SK-N-SH (cell line): Measurements from ENCODE around the gene SHMT2. TPM values are rescaled to one million over a fixed set of nuclear protein-coding genes. Genes with fewer than 3 reads are reported as not detected.

Experiments used
- CTCF ChIA-PET: fragments of 300-600, 350-600 bp; formaldehyde crosslinking; extraction: SDS; loops from one replicate; lab custom pipeline; 2021; lab: Yijun Ruan, JAX
- POLR2A ChIA-PET: fragments of 350-600 bp; sonication (Branson Sonifier 250); formaldehyde crosslinking; extraction: SDS; loops from one replicate; lab custom pipeline; 2020; ENCODE audit warnings: antibody characterized with exemption, inconsistent platforms; lab: Yijun Ruan, JAX
- DNase-seq: peaks from one replicate; pipeline ENCODE4 v3.0.0; 2012
- H2AFZ ChIP-seq: fragments of 200-600 bp; sonication (generic); 2 replicates; pipeline ENCODE4 v1.8.1; 2016; ENCODE audit warnings: antibody characterized with exemption, mild to moderate bottlenecking, low read depth
- H3F3A ChIP-seq: fragments of 200-600 bp; sonication (generic); replicated peaks from 2 replicates; pipeline ENCODE3; 2016; ENCODE audit warnings: antibody characterized with exemption, mild to moderate bottlenecking; ENCODE audit not compliant: insufficient read depth
- H3K27ac ChIP-seq, 2 experiments: fragments of 200-500 bp in 1 of 2; fragments of 200-600 bp in 1 of 2; sonication (Bioruptor generic) in 1 of 2; sonication (generic), shearing (Covaris generic) in 1 of 2; 2 replicates each; pipeline versions ENCODE4 v1.5.1 to v1.6.1; 2014 to 2016; ENCODE audit warnings: low read depth in 2 of 2, inconsistent platforms in 1 of 2, low read length in 1 of 2, mild to moderate bottlenecking in 1 of 2, mixed read lengths in 1 of 2
- H3K27me3 ChIP-seq: fragments of 200-600 bp; sonication (generic), shearing (Covaris generic); 2 replicates; pipeline ENCODE4 v1.6.1; 2016; ENCODE audit warnings: mixed run types; ENCODE audit not compliant: insufficient read depth
- H3K36me3 ChIP-seq, 2 experiments: fragments of 200-500 bp in 1 of 2; fragments of 200-600 bp in 1 of 2; sonication (Bioruptor generic) in 1 of 2; sonication (generic) in 1 of 2; replicated peaks in 1 of 2; 2 replicates each; pipeline versions ENCODE3 to v1.5.1; 2014 to 2016; ENCODE audit warnings: low read length in 1 of 2, mild to moderate bottlenecking in 1 of 2; ENCODE audit not compliant: insufficient read depth in 2 of 2, control insufficient read depth in 1 of 2
- H3K4me1 ChIP-seq, 2 experiments: fragments of 200-500 bp in 1 of 2; fragments of 200-600 bp in 1 of 2; sonication (Bioruptor generic) in 1 of 2; sonication (generic), shearing (Covaris generic) in 1 of 2; 2 replicates each; pipeline versions ENCODE4 v1.5.1 to v1.6.1; 2014 to 2016; ENCODE audit warnings: low read depth in 1 of 2, low read length in 1 of 2, mixed run types in 1 of 2; ENCODE audit not compliant: insufficient read depth in 2 of 2, control insufficient read depth in 1 of 2
- H3K4me2 ChIP-seq: fragments of 200-600 bp; sonication (generic), shearing (Covaris generic); 2 replicates; pipeline ENCODE4 v1.6.1; 2017; ENCODE audit warnings: mixed run types
- H3K4me3 ChIP-seq, 2 experiments: fragments of 200-500 bp in 1 of 2; fragments of 200-600 bp in 1 of 2; sonication (Bioruptor generic) in 1 of 2; sonication (generic), shearing (Covaris generic) in 1 of 2; 2 replicates each; pipeline versions ENCODE4 v1.5.1 to v1.8.1; 2014 to 2016; ENCODE audit warnings: low read depth in 2 of 2, inconsistent platforms in 1 of 2, low read length in 1 of 2, mild to moderate bottlenecking in 1 of 2, mixed read lengths in 1 of 2, moderate library complexity in 1 of 2
- H3K79me2 ChIP-seq: fragments of 200-600 bp; sonication (generic); 2 replicates; pipeline ENCODE4 v1.8.1; 2017; ENCODE audit warnings: mild to moderate bottlenecking; ENCODE audit not compliant: insufficient read depth
- H3K9ac ChIP-seq: fragments of 200-600 bp; sonication (generic); 2 replicates; pipeline ENCODE4 v1.6.1; 2017; ENCODE audit warnings: mixed run types
- H3K9me2 ChIP-seq: fragments of 200-600 bp; sonication (generic); 2 replicates; pipeline ENCODE4 v1.6.1; 2017; ENCODE audit warnings: mixed run types
- H3K9me3 ChIP-seq: fragments of 200-600 bp; sonication (generic); 2 replicates; pipeline ENCODE4 v1.6.1; 2017; ENCODE audit warnings: mixed run types, mild to moderate bottlenecking, moderate library complexity
- H4K20me1 ChIP-seq: fragments of 200-600 bp; sonication (generic); 2 replicates; pipeline ENCODE4 v1.6.1; 2017; ENCODE audit warnings: mild to moderate bottlenecking, mixed run types; ENCODE audit not compliant: insufficient read depth
- ELF1 ChIP-seq: IDR thresholded peaks from 2 replicates; pipeline ENCODE4 v1.4.0; 2012
- EP300 ChIP-seq, 2 experiments: IDR thresholded peaks; 2 replicates each; pipeline versions ENCODE4 v1.4.0 to v1.6.1; 2012; ENCODE audit warnings: borderline replicate concordance in 1 of 2, low read depth in 1 of 2, low read length in 1 of 2
- FOSL2 ChIP-seq: IDR thresholded peaks from 2 replicates; pipeline ENCODE4 v1.4.0; 2012; ENCODE audit warnings: low read depth, mild to moderate bottlenecking, moderate library complexity, borderline replicate concordance
- FOXJ3 ChIP-seq: sonication (generic); formaldehyde crosslinking; IDR thresholded peaks from 2 replicates; pipeline ENCODE4 v1.5.1; 2020; ENCODE audit warnings: mild to moderate bottlenecking, missing genetic modification reagents
- MEF2A ChIP-seq: IDR thresholded peaks from 2 replicates; pipeline ENCODE4 v1.4.0; 2012; ENCODE audit warnings: low read depth, borderline replicate concordance
- NFIC ChIP-seq: IDR thresholded peaks from 2 replicates; pipeline ENCODE4 v1.4.0; 2012; ENCODE audit warnings: borderline replicate concordance
- RAD21 ChIP-seq: IDR thresholded peaks from 2 replicates; pipeline ENCODE4 v1.6.1; 2012; ENCODE audit warnings: mild to moderate bottlenecking, low read length
- RCOR1 ChIP-seq: fragments of 150-350 bp; IDR thresholded peaks from 2 replicates; pipeline ENCODE4 v1.6.1; 2017; ENCODE audit warnings: antibody characterized with exemption, low read length
- RFX5 ChIP-seq: IDR thresholded peaks from 2 replicates; pipeline ENCODE4 v1.6.1; 2012; ENCODE audit warnings: mild to moderate bottlenecking, improper control_type of control experiment, low read length
- RXRA ChIP-seq: IDR thresholded peaks from 2 replicates; pipeline ENCODE4 v1.4.0; 2012; ENCODE audit warnings: low read depth, mild to moderate bottlenecking, borderline replicate concordance
- SIN3A ChIP-seq: IDR thresholded peaks from 2 replicates; pipeline ENCODE4 v1.6.1; 2012; ENCODE audit warnings: low read depth, mild to moderate bottlenecking, low read length, moderate library complexity, borderline replicate concordance
- SMC3 ChIP-seq: IDR thresholded peaks from 2 replicates; pipeline ENCODE4 v1.6.1; 2012; ENCODE audit warnings: low read depth, low read length, improper control_type of control experiment
- TCF12 ChIP-seq: IDR thresholded peaks from 2 replicates; pipeline ENCODE4 v1.4.0; 2012
- USF1 ChIP-seq: IDR thresholded peaks from 2 replicates; pipeline ENCODE4 v1.4.0; 2012; ENCODE audit warnings: low read depth, borderline replicate concordance
- USF2 ChIP-seq: fragments of 150-350 bp; IDR thresholded peaks from 2 replicates; pipeline ENCODE4 v1.6.1; 2017; ENCODE audit warnings: antibody characterized with exemption, low read length, low read depth, borderline replicate concordance
- YY1 ChIP-seq: IDR thresholded peaks from 2 replicates; pipeline ENCODE4 v1.4.0; 2012; ENCODE audit warnings: low read depth, mild to moderate bottlenecking
- ZBTB33 ChIP-seq: IDR thresholded peaks from 2 replicates; pipeline ENCODE4 v1.4.0; 2012; ENCODE audit warnings: low read depth, borderline replicate concordance
- WGBS: methylation state at CpG from one replicate; pipeline ENCODE4 v1.1.6; 2017; ENCODE audit warnings: low lambda C conversion rate; 5-methylcytosine and 5-hydroxymethylcytosine counted together
- polyA plus RNA-seq, 3 experiments: library from polyadenylated mRNA; depleted of rRNA; stranded (reverse); fragments of >200 nt; gene quantifications; 2 replicates each; pipeline ENCODE4 v1.2.3, GENCODE V29; 2012

Gene SHMT2
- polyA plus RNA-seq, 1 of the 3 experiments (the other 2 are of a cell fraction) = 204 TPM

- no peak overlapping the region for H2AFZ ChIP-seq
- no peak for DNase-seq
- no peak overlapping the region for H3K9ac ChIP-seq
- H3K9me3 ChIP-seq = no peaks in the 10 kb centered on the region
- 91% methylated on average over 20 of the region's 40 CpGs for WGBS
- no peak overlapping the region for H3K4me2 ChIP-seq
- peaks cover 9% of the 10 kb centered on the region; the same call in 1 of the 2 replicates for H3K79me2 ChIP-seq
- peaks cover 8 to 39% of the 10 kb centered on the region in 2 experiments; a peak in 2 of 4 replicates for H3K4me1 ChIP-seq
- H3K27ac ChIP-seq = no peak overlapping the region
- peaks cover 9% of the 10 kb centered on the region; the same call in 1 of the 2 replicates for H3K27me3 ChIP-seq
- TF ChIP-seq NFIC (no peak), RXRA (no peak)
- H3K36me3 ChIP-seq = peaks cover 19 to 36% of the 10 kb centered on the region in 2 experiments
- H3F3A ChIP-seq = peaks cover 10% of the 10 kb centered on the region
- H3K4me3 ChIP-seq = no peak overlapping the region
- POLR2A ChIA-PET = interaction anchor here (1.0 kb wide), 1 partner anchor 277 kb away, joined by 3 read pairs; no protein-coding TSS in a partner anchor
- no peaks in the 10 kb centered on the region for H3K9me2 ChIP-seq
- CTCF ChIA-PET = interaction anchor here (11.9 to 31.5 kb wide), 2 partner anchors 9 to 24 kb away, joined by 271 to 937 read pairs; partner anchors contain the start of genes NXPH4 and SHMT2
- H4K20me1 ChIP-seq = no peaks in the 10 kb centered on the region
Measured at GRCh38 chr12:57236201-57236924, 6.9 kb downstream of the SHMT2 start.

GRCh38 chr12:57236925-57237595 is 7.5 kb downstream of the SHMT2 start:
- Histone ChIP-seq H2AFZ (no peak overlapping the region), H4K20me1 (no peaks in the 10 kb centered on the region), H3K9me3 (no peaks in the 10 kb centered on the region), H3K4me1 (peaks cover 15 to 46% of the 10 kb centered on the region in 2 experiments; a peak in 2 of 4 replicates), H3K4me2 (no peak overlapping the region), H3K9ac (no peak overlapping the region), H3K79me2 (0 out of 2 replicates have a peak, but pooled peaks cover 2% of the 10 kb centered on the region), H3K27me3 (peaks cover 16% of the 10 kb centered on the region; the same call in 1 of the 2 replicates), H3K27ac (no peak overlapping the region), H3F3A (peaks cover 14% of the 10 kb centered on the region), H3K9me2 (no peaks in the 10 kb centered on the region), H3K36me3 (peaks cover 17 to 29% of the 10 kb centered on the region in 2 experiments), H3K4me3 (no peak overlapping the region)
- TF ChIP-seq ELF1 (no peak), USF1 (no peak), YY1 (no peak), USF2 (no peak), SIN3A (no peak), TCF12 (no peak), ZBTB33 (no peak), RCOR1 (no peak), FOXJ3 (CRISPR knock-in tag) (no peak), RXRA (no peak), RFX5 (no peak), FOSL2 (no peak), SMC3 (no peak), EP300 (IDR thresholded peaks at IDR 0.05; ENCODE audit: borderline replicate concordance in 1 of 2, low read depth in 1 of 2, low read length in 1 of 2) (no peak), MEF2A (no peak), RAD21 (no peak)
- 93% methylated on average over 6 of the region's 9 CpGs for WGBS
- CTCF ChIA-PET = interaction anchor here (1.2 to 31.5 kb wide), 5 partner anchors 10 to 309 kb away, joined by 3 to 937 read pairs (median 103); partner anchors contain the start of genes NXPH4, SHMT2 and STAC3
- POLR2A ChIA-PET = no interaction called here
- no peak for DNase-seq
